IMR-90 (cell line): ENCODE data around the gene PLCB4. TPM values are rescaled to one million over a fixed set of nuclear protein-coding genes. Genes with fewer than 3 reads are reported as not detected.

Experiments
- ATAC-seq: fragments of 200-7000 bp; cut with Tn5 transposase; 2 replicates; pipeline ENCODE4 v1.9.1; 2020; ENCODE audit warnings: low read depth, mild to moderate bottlenecking, moderate library complexity
- BruUV-seq: library from RNA; stranded (reverse); fragments of 400-500 nt; replicated peaks from 2 replicates; lab custom pipeline; 2021; lab: Mats Ljungman, UMichigan
- CTCF ChIA-PET: fragments of 300-600 bp; formaldehyde crosslinking; extraction: SDS; loops from one replicate; lab custom pipeline; 2021; ENCODE audit warnings: antibody characterized with exemption; lab: Yijun Ruan, JAX
- POLR2A ChIA-PET: fragments of 300-600 bp; sonication (Branson Sonifier 250); formaldehyde crosslinking; loops from one replicate; lab custom pipeline; 2022; ENCODE audit warnings: antibody characterized with exemption; ENCODE audit not compliant: unreplicated experiment; lab: Charles Lee
- DNase-seq: peaks from one replicate; pipeline ENCODE4 v3.0.0; 2013
- H2AFZ ChIP-seq: replicated peaks from 2 replicates; pipeline ENCODE3; 2013; ENCODE audit warnings: low read length, mild to moderate bottlenecking; ENCODE audit not compliant: poor library complexity
- H2AK5ac ChIP-seq: 2 replicates; pipeline ENCODE4 v1.6.1; 2013; ENCODE audit warnings: low read depth, low read length, inconsistent platforms
- H2AK9ac ChIP-seq: replicated peaks from 2 replicates; pipeline ENCODE3; 2013; ENCODE audit warnings: mild to moderate bottlenecking, low read depth, low read length, moderate library complexity; ENCODE audit not compliant: poor library complexity
- H2BK120ac ChIP-seq: 2 replicates; pipeline ENCODE4 v1.6.1; 2013; ENCODE audit warnings: low read depth, low read length, inconsistent platforms
- H2BK15ac ChIP-seq: 3 replicates; pipeline ENCODE4 v1.6.1; 2013; ENCODE audit warnings: low read depth, low read length, inconsistent platforms
- H2BK20ac ChIP-seq: 2 replicates; pipeline ENCODE4 v1.6.1; 2013; ENCODE audit warnings: low read depth, mild to moderate bottlenecking, inconsistent platforms, low read length, moderate library complexity
- H2BK5ac ChIP-seq: 2 replicates; pipeline ENCODE4 v1.6.1; 2013; ENCODE audit warnings: mild to moderate bottlenecking, low read depth, low read length, inconsistent platforms; ENCODE audit not compliant: poor library complexity, severe bottlenecking
- H3K14ac ChIP-seq: replicated peaks from 2 replicates; pipeline ENCODE4 v1.6.1; 2013; ENCODE audit warnings: low read depth, low read length, inconsistent platforms
- H3K18ac ChIP-seq: 2 replicates; pipeline ENCODE4 v1.6.1; 2013; ENCODE audit warnings: low read depth, low read length, control low read depth
- H3K23ac ChIP-seq: 2 replicates; pipeline ENCODE4 v1.6.1; 2013; ENCODE audit warnings: low read depth, low read length, inconsistent platforms
- H3K27ac ChIP-seq: 2 replicates; pipeline ENCODE4 v1.5.1; 2013; ENCODE audit warnings: mild to moderate bottlenecking, control low read depth, low read length; ENCODE audit not compliant: insufficient read depth
- H3K27me3 ChIP-seq: 2 replicates; pipeline ENCODE4 v1.6.1; 2013; ENCODE audit warnings: low read length; ENCODE audit not compliant: control insufficient read depth, insufficient read depth
- H3K36me3 ChIP-seq: 2 replicates; pipeline ENCODE4 v1.6.1; 2013; ENCODE audit warnings: low read length, mixed read lengths; ENCODE audit not compliant: control insufficient read depth, insufficient read depth
- H3K4ac ChIP-seq: 2 replicates; pipeline ENCODE4 v1.6.1; 2013; ENCODE audit warnings: low read depth, low read length, inconsistent platforms
- H3K4me1 ChIP-seq: 2 replicates; pipeline ENCODE4 v1.6.1; 2013; ENCODE audit warnings: low read length, mixed read lengths; ENCODE audit not compliant: control insufficient read depth, insufficient read depth
- H3K4me2 ChIP-seq: 2 replicates; pipeline ENCODE4 v1.6.1; 2013; ENCODE audit warnings: low read depth, mild to moderate bottlenecking, control low read depth, low read length, moderate library complexity
- H3K4me3 ChIP-seq: 2 replicates; pipeline ENCODE4 v1.5.1; 2013; ENCODE audit warnings: low read depth, mild to moderate bottlenecking, control low read depth, low read length, moderate library complexity; ENCODE audit not compliant: insufficient read depth
- H3K56ac ChIP-seq: 2 replicates; pipeline ENCODE4 v1.6.1; 2013; ENCODE audit warnings: low read length, inconsistent platforms; ENCODE audit not compliant: insufficient read depth; ENCODE audit errors: extremely low read depth
- H3K79me1 ChIP-seq, 2 experiments: 2 replicates each; pipeline ENCODE4 v1.6.1; 2013; ENCODE audit warnings: low read length in 2 of 2, inconsistent platforms in 1 of 2, low read depth in 1 of 2
- H3K9ac ChIP-seq: 2 replicates; pipeline ENCODE4 v1.6.1; 2013; ENCODE audit warnings: low read depth, low read length, control low read depth
- H3K9me1 ChIP-seq: 2 replicates; pipeline ENCODE4 v1.6.1; 2013; ENCODE audit warnings: low read length, inconsistent platforms; ENCODE audit not compliant: insufficient read depth
- H3K9me3 ChIP-seq: 2 replicates; pipeline ENCODE4 v1.6.1; 2013; ENCODE audit warnings: low read length; ENCODE audit not compliant: control insufficient read depth, insufficient read depth
- H4K20me1 ChIP-seq: 2 replicates; pipeline ENCODE4 v1.6.1; 2013; ENCODE audit warnings: low read length, inconsistent platforms; ENCODE audit not compliant: insufficient read depth
- H4K5ac ChIP-seq: 2 replicates; pipeline ENCODE4 v1.6.1; 2013; ENCODE audit warnings: mild to moderate bottlenecking, low read depth, low read length, control low read depth
- H4K8ac ChIP-seq, 2 experiments: 2 replicates each; pipeline ENCODE4 v1.6.1; 2013; ENCODE audit warnings: low read depth in 2 of 2, low read length in 2 of 2, control low read depth in 1 of 2, inconsistent platforms in 1 of 2
- H4K91ac ChIP-seq: 2 replicates; pipeline ENCODE4 v1.6.1; 2013; ENCODE audit warnings: low read depth, low read length, inconsistent platforms; ENCODE audit not compliant: insufficient read depth
- CEBPB ChIP-seq: IDR thresholded peaks from 2 replicates; pipeline ENCODE4 v1.6.1; 2012; ENCODE audit warnings: low read depth, low read length, improper control_type of control experiment
- MAFK ChIP-seq: IDR thresholded peaks from 2 replicates; pipeline ENCODE4 v1.6.1; 2012; ENCODE audit warnings: low read depth, low read length, improper control_type of control experiment
- MAZ ChIP-seq: IDR thresholded peaks from 2 replicates; pipeline ENCODE4 v1.6.1; 2012; ENCODE audit warnings: low read depth, mild to moderate bottlenecking, low read length, improper control_type of control experiment, moderate library complexity, borderline replicate concordance
- RCOR1 ChIP-seq: IDR thresholded peaks from 2 replicates; pipeline ENCODE4 v1.6.1; 2012; ENCODE audit warnings: mild to moderate bottlenecking, low read length, improper control_type of control experiment; ENCODE audit not compliant: insufficient replicate concordance
- RFX5 ChIP-seq: IDR thresholded peaks from 2 replicates; pipeline ENCODE4 v1.8.0; 2012; ENCODE audit warnings: low read depth, mild to moderate bottlenecking, low read length, moderate library complexity
- SMC3 ChIP-seq: fragments of 150-350 bp; IDR thresholded peaks from 2 replicates; pipeline ENCODE4 v1.6.1; 2016; ENCODE audit warnings: low read depth, mild to moderate bottlenecking, antibody characterized with exemption, low read length, moderate library complexity
- WGBS, 2 experiments: methylation state at CpG; one replicate each; pipeline versions ENCODE4 v1.1.5 to v1.1.7; 2013; ENCODE audit warnings: missing lambda C conversion rate in 2 of 2; ENCODE audit not compliant: insufficient read length in 1 of 2; ENCODE audit errors: extremely low coverage in 2 of 2; 5-methylcytosine and 5-hydroxymethylcytosine counted together
- dilution Hi-C: fragments of 300-500 bp; cut with HindIII; formaldehyde crosslinking; loops from one replicate; pipeline ENCODE4 v1.14.3; 2018; ENCODE audit warnings: low sequenced_read_pairs; ENCODE audit not compliant: unreplicated experiment
- in situ Hi-C: fragments of 300-500 bp; cut with MboI; formaldehyde crosslinking; loops from 3 replicates; pipeline ENCODE4 v1.14.3; 2019; ENCODE audit warnings: low sequenced_read_pairs, inconsistent platforms, mixed read lengths
- intact Hi-C: fragments of 100-400 bp; cut with micrococcal nuclease; formaldehyde crosslinking; loops from 2 replicates; pipeline ENCODE4 v1.10.0; 2022
- polyA plus RNA-seq, 3 experiments: library from polyadenylated mRNA; depleted of rRNA; stranded (reverse); fragments of >200 nt; gene quantifications; 2 replicates each; pipeline ENCODE4 v1.2.3, GENCODE V29; 2012; ENCODE audit warnings: low replicate concordance in 1 of 3
- total RNA-seq: library from RNA; depleted of rRNA; stranded (reverse); fragments of >200 nt; gene quantifications from 2 replicates; pipeline ENCODE4 v1.2.3, GENCODE V29; 2012

Gene PLCB4
- total and polyA plus RNA-seq, 2 of the 4 experiments (the other 2 are of a cell fraction), result 12.5 to 24.0 TPM

- in situ Hi-C loops (no loop called here), intact Hi-C loops (no loop called here), dilution Hi-C loops (no loop called here)
- TF ChIP-seq MAZ (no peak), MAFK (no peak), RFX5 (no peak), SMC3 (no peak), CEBPB (no peak), RCOR1 (no peak)
- H3K9me3 ChIP-seq, result no peaks in the 10 kb centered on the region
- H3K9me1 ChIP-seq, result peaks cover 11% of the 10 kb centered on the region
- no peak overlapping the region for H2AK9ac ChIP-seq
- no peaks in the 10 kb centered on the region for H4K20me1 ChIP-seq
- no peak overlapping the region for H3K4ac ChIP-seq
- H3K79me1 ChIP-seq, result peaks cover 25 to 51% of the 10 kb centered on the region in 2 experiments
- H3K4me1 ChIP-seq, result peaks cover 5% of the 10 kb centered on the region; the same call in 1 of the 2 replicates
- H2AFZ ChIP-seq, result no peak overlapping the region
- ChIA-PET POLR2A (no interaction called here), CTCF (interaction anchor here (1.2 kb wide), 1 partner anchor 15 kb away, joined by 3 read pairs; no protein-coding TSS in a partner anchor)
- no peak overlapping the region for H2BK15ac ChIP-seq
- no peak for DNase-seq
- H3K27ac ChIP-seq, result no peak overlapping the region
- H3K36me3 ChIP-seq, result no peaks in the 10 kb centered on the region
- no peak for ATAC-seq
- WGBS, 2 experiments, result no CpG with 5 or more reads among the region's 2 CpGs
- H4K91ac ChIP-seq, result no peak overlapping the region
- H2AK5ac ChIP-seq, result no peak overlapping the region
- no peak overlapping the region for H3K9ac ChIP-seq
- no peak overlapping the region for H2BK5ac ChIP-seq
- H3K18ac ChIP-seq, result no peak overlapping the region
- H3K23ac ChIP-seq, result no peak overlapping the region
- H3K56ac ChIP-seq, result no peak overlapping the region
- no peak overlapping the region for H4K5ac ChIP-seq
- no peak overlapping the region for H3K4me2 ChIP-seq
- H3K4me3 ChIP-seq, result no peak overlapping the region
- no peaks in the 10 kb centered on the region for H3K27me3 ChIP-seq
- no TSS peak for BruUV-seq
- no peak overlapping the region for H2BK120ac ChIP-seq
- no peak overlapping the region for H4K8ac ChIP-seq
- H2BK20ac ChIP-seq, result no peak overlapping the region
- H3K14ac ChIP-seq, result no peak overlapping the region
Measured at GRCh38 chr20:9321007-9321406, 252.1 kb downstream of the PLCB4 start.
